HL-60 (cell line): ENCODE data around the gene ADGRA1.

Experiments
- CTCF ChIP-seq: IDR thresholded peaks from one replicate; pipeline ENCODE4 v1.5.1; 2011; ENCODE audit warnings: low read length, control low read depth, inconsistent platforms; ENCODE audit not compliant: insufficient read depth
- GABPA ChIP-seq: IDR thresholded peaks from 2 replicates; pipeline ENCODE4 v1.6.1; 2012; ENCODE audit warnings: low read depth
- POLR2AphosphoS5 ChIP-seq: IDR thresholded peaks from 2 replicates; pipeline ENCODE4 v1.6.1; 2012; ENCODE audit warnings: low read depth
- SPI1 ChIP-seq: IDR thresholded peaks from 2 replicates; pipeline ENCODE4 v1.6.1; 2012; ENCODE audit warnings: low read depth, mild to moderate bottlenecking, borderline replicate concordance

- TF ChIP-seq CTCF = no peak
- TF ChIP-seq POLR2AphosphoS5 = no peak
- TF ChIP-seq GABPA = no peak
- no peak for TF ChIP-seq SPI1
Observed at GRCh38 chr10:133047526-133048123, 40.1 kb upstream of the ADGRA1 start.
